Common myeloid progenitor, CD34-positive (primary cell): ENCODE measurements around the gene TENM3.

Experiments
- CTCF ChIA-PET: fragments of 350-600 bp; sonication (Branson Sonifier 250); formaldehyde crosslinking; loops from one replicate; lab custom pipeline; 2021; ENCODE audit warnings: antibody characterized with exemption; lab: Charles Lee
- POLR2A ChIA-PET: fragments of 350-600 bp; sonication (Branson Sonifier 250); formaldehyde crosslinking; loops from one replicate; lab custom pipeline; 2021; ENCODE audit warnings: antibody characterized with exemption; lab: Charles Lee
- DNase-seq, 3 donors: peaks; one replicate each; pipeline versions ENCODE4 v3.0.0 to v3.0.0-alpha.2; 2013
- H3K27ac ChIP-seq, 2 experiments: 1 replicate in 1 of 2; 2 replicates in 1 of 2; pipeline ENCODE4 v1.7.0; 2013; ENCODE audit warnings: inconsistent platforms in 2 of 2, low read length in 2 of 2, mild to moderate bottlenecking in 2 of 2, low read depth in 1 of 2, moderate library complexity in 1 of 2; ENCODE audit not compliant: severe bottlenecking in 2 of 2, insufficient read depth in 1 of 2, poor library complexity in 1 of 2
- H3K27me3 ChIP-seq, 5 experiments: replicated peaks in 2 of 5; 1 replicate in 3 of 5; 2 replicates in 2 of 5; pipeline versions ENCODE4 v1.6.1 to v1.7.0; 2013; ENCODE audit warnings: low read length in 4 of 5, mild to moderate bottlenecking in 2 of 5, moderate library complexity in 2 of 5, inconsistent platforms in 1 of 5; ENCODE audit not compliant: insufficient read depth in 5 of 5, control insufficient read depth in 4 of 5
- H3K36me3 ChIP-seq, 4 experiments: 1 replicate in 2 of 4; 2 replicates in 2 of 4; pipeline versions ENCODE4 v1.6.1 to v1.7.0; 2013; ENCODE audit warnings: low read length in 3 of 4, control low read depth in 1 of 4, mild to moderate bottlenecking in 1 of 4; ENCODE audit not compliant: control insufficient read depth in 4 of 4, insufficient read depth in 4 of 4
- H3K4me1 ChIP-seq, 4 experiments: 1 replicate in 3 of 4; 2 replicates in 1 of 4; pipeline versions ENCODE4 v1.6.1 to v1.7.1; 2013; ENCODE audit warnings: low read length in 3 of 4, mild to moderate bottlenecking in 3 of 4, control low read depth in 1 of 4, inconsistent platforms in 1 of 4, moderate library complexity in 1 of 4; ENCODE audit not compliant: control insufficient read depth in 4 of 4, insufficient read depth in 4 of 4; ENCODE audit errors: control extremely low read depth in 1 of 4
- H3K4me3 ChIP-seq, 7 experiments: 1 replicate in 4 of 7; 2 replicates in 3 of 7; pipeline versions ENCODE4 v1.5.1 to v1.7.0; 2013; ENCODE audit warnings: mild to moderate bottlenecking in 7 of 7, low read length in 6 of 7, moderate library complexity in 6 of 7, inconsistent platforms in 2 of 7, low read depth in 2 of 7, control low read depth in 1 of 7; ENCODE audit not compliant: insufficient read depth in 4 of 7, control insufficient read depth in 1 of 7; ENCODE audit errors: extremely low read depth in 1 of 7
- H3K9me3 ChIP-seq, 5 experiments: 1 replicate in 4 of 5; 2 replicates in 1 of 5; pipeline versions ENCODE4 v1.6.1 to v1.7.1; 2013; ENCODE audit warnings: low read length in 4 of 5, mild to moderate bottlenecking in 2 of 5, inconsistent platforms in 1 of 5, low read depth in 1 of 5, moderate library complexity in 1 of 5; ENCODE audit not compliant: control insufficient read depth in 4 of 5, insufficient read depth in 2 of 5; ENCODE audit errors: control extremely low read depth in 1 of 5
- WGBS: methylation state at CpG from one replicate; pipeline ENCODE4 v1.1.5; 2013; ENCODE audit not compliant: insufficient coverage; 5-methylcytosine and 5-hydroxymethylcytosine counted together

Gene TENM3

GRCh38 chr4:182507805-182508204 lies 264.6 kb downstream of the TENM3 start:
- ChIA-PET CTCF (no interaction called here), POLR2A (no interaction called here)
- Histone ChIP-seq H3K36me3 (no peaks in the 10 kb centered on the region), H3K4me1 (no peaks in the 10 kb centered on the region), H3K4me3 (no peak overlapping the region), H3K27ac (no peak overlapping the region), H3K27me3 (peaks cover 0 to 2% (median 0%) of the 10 kb centered on the region in 5 experiments), H3K9me3 (no peaks in the 10 kb centered on the region)
- 80% methylated on average over 1 of the region's 3 CpGs for WGBS
- DNase-seq = no peak

GRCh38 chr4:182510836-182511235 lies 267.6 kb downstream of the TENM3 start:
- POLR2A ChIA-PET = no interaction called here
- Histone ChIP-seq H3K9me3 (no peaks in the 10 kb centered on the region), H3K36me3 (no peaks in the 10 kb centered on the region), H3K27ac (no peak overlapping the region), H3K4me3 (no peak overlapping the region), H3K4me1 (no peaks in the 10 kb centered on the region), H3K27me3 (no peaks in the 10 kb centered on the region)
- DNase-seq = no peak
- CTCF ChIA-PET = no interaction called here
- WGBS = 100% methylated on average over 1 of the region's 2 CpGs

- 88% methylated on average over 4 of the region's 6 CpGs for WGBS
- no peaks in the 10 kb centered on the region for H3K4me1 ChIP-seq
- ChIA-PET POLR2A (no interaction called here), CTCF (no interaction called here)
- H3K27me3 ChIP-seq = no peaks in the 10 kb centered on the region
- DNase-seq = no peak
- no peaks in the 10 kb centered on the region for H3K9me3 ChIP-seq
- no peak overlapping the region for H3K27ac ChIP-seq
- no peaks in the 10 kb centered on the region for H3K36me3 ChIP-seq
- H3K4me3 ChIP-seq = no peak overlapping the region
These were observed 270.5 kb downstream of the TENM3 start for GRCh38 chr4:182513587-182514291.

- DNase-seq = no peak
- ChIA-PET POLR2A (no interaction called here), CTCF (interaction anchor here (0.6 kb wide), 1 partner anchor 697 kb away, joined by 3 read pairs; no protein-coding TSS in a partner anchor)
- WGBS = 10% methylated on average over 1 of the region's 1 CpG
- Histone ChIP-seq H3K27ac (no peak overlapping the region), H3K4me3 (no peak overlapping the region), H3K27me3 (no peaks in the 10 kb centered on the region), H3K9me3 (no peaks in the 10 kb centered on the region), H3K36me3 (no peaks in the 10 kb centered on the region), H3K4me1 (no peaks in the 10 kb centered on the region)
These were observed 275.2 kb downstream of the TENM3 start for GRCh38 chr4:182518421-182518820.

- ChIA-PET POLR2A (no interaction called here), CTCF (no interaction called here)
- DNase-seq = no peak
- 91% methylated on average over 1 of the region's 2 CpGs for WGBS
- Histone ChIP-seq H3K36me3 (no peaks in the 10 kb centered on the region), H3K4me1 (no peaks in the 10 kb centered on the region), H3K27ac (no peak overlapping the region), H3K4me3 (no peak overlapping the region), H3K27me3 (no peaks in the 10 kb centered on the region), H3K9me3 (no peaks in the 10 kb centered on the region)
These were observed 276.3 kb downstream of the TENM3 start for GRCh38 chr4:182519528-182519927.

- H3K4me1 ChIP-seq = no peaks in the 10 kb centered on the region
- H3K27me3 ChIP-seq = no peaks in the 10 kb centered on the region
- no peak overlapping the region for H3K27ac ChIP-seq
- CTCF ChIA-PET = no interaction called here
- DNase-seq = no peak
- POLR2A ChIA-PET = no interaction called here
- WGBS = no CpG with 5 or more reads among the region's 1 CpG
- H3K9me3 ChIP-seq = no peaks in the 10 kb centered on the region
- no peak overlapping the region for H3K4me3 ChIP-seq
- H3K36me3 ChIP-seq = no peaks in the 10 kb centered on the region
These were observed 277.8 kb downstream of the TENM3 start for GRCh38 chr4:182521011-182521410.

GRCh38 chr4:182528819-182529218 lies 285.6 kb downstream of the TENM3 start:
- no peak for DNase-seq
- ChIA-PET CTCF (no interaction called here), POLR2A (no interaction called here)
- H3K27me3 ChIP-seq = no peaks in the 10 kb centered on the region
- H3K9me3 ChIP-seq = no peaks in the 10 kb centered on the region
- WGBS = 94% methylated on average over 7 of the region's 8 CpGs
- no peak overlapping the region for H3K4me3 ChIP-seq
- H3K27ac ChIP-seq = no peak overlapping the region
- no peaks in the 10 kb centered on the region for H3K4me1 ChIP-seq
- H3K36me3 ChIP-seq = no peaks in the 10 kb centered on the region
